Cardiac fibroblast (primary cell): ENCODE measurements around the gene ATXN1.
A peak's percentile ranks its signal among the peaks of the same experiment; 100 is the strongest.

Source experiments
- DNase-seq, 2 donors: peaks; one replicate each; pipeline versions ENCODE4 v3.0.0 to v3.0.0-alpha.2; 2010; ENCODE audit warnings: low read depth in 2 of 2
- H3K4me3 ChIP-seq, 2 donors: replicated peaks in 1 of 2; 1 replicate in 1 of 2; 2 replicates in 1 of 2; pipeline ENCODE4 v1.5.1; 2011; ENCODE audit warnings: low read depth in 2 of 2, low read length in 2 of 2, mild to moderate bottlenecking in 2 of 2, moderate library complexity in 1 of 2
- TF ChIP-seq, protein P1 (sequence below): IDR thresholded peaks from one replicate; pipeline ENCODE4 v1.5.1; 2011; ENCODE audit warnings: low read depth, mild to moderate bottlenecking, low read length, inconsistent platforms

Gene ATXN1

DNA sequence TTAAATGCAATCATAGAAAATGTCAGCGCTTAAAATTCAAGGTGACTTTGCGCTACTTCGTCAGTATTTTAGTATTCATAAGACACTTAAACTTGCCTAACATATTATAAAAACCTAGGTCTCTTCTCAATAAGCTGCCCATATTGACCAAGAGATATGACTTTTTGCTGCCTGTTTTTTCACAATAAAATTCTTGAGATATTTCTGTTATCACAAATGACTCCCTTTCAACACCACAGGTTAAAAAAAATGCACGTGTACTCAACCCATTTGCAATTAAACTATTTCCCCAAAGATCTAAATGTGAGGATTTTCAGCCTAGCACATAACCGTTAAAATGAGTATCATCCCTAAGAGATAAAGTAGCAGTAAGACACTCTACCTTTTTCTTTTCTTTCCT, 10.7 kb downstream of the ATXN1 start:
- no peak for DNase-seq
- TF ChIP-seq, protein P1, sequence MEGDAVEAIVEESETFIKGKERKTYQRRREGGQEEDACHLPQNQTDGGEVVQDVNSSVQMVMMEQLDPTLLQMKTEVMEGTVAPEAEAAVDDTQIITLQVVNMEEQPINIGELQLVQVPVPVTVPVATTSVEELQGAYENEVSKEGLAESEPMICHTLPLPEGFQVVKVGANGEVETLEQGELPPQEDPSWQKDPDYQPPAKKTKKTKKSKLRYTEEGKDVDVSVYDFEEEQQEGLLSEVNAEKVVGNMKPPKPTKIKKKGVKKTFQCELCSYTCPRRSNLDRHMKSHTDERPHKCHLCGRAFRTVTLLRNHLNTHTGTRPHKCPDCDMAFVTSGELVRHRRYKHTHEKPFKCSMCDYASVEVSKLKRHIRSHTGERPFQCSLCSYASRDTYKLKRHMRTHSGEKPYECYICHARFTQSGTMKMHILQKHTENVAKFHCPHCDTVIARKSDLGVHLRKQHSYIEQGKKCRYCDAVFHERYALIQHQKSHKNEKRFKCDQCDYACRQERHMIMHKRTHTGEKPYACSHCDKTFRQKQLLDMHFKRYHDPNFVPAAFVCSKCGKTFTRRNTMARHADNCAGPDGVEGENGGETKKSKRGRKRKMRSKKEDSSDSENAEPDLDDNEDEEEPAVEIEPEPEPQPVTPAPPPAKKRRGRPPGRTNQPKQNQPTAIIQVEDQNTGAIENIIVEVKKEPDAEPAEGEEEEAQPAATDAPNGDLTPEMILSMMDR: no peak

DNA sequence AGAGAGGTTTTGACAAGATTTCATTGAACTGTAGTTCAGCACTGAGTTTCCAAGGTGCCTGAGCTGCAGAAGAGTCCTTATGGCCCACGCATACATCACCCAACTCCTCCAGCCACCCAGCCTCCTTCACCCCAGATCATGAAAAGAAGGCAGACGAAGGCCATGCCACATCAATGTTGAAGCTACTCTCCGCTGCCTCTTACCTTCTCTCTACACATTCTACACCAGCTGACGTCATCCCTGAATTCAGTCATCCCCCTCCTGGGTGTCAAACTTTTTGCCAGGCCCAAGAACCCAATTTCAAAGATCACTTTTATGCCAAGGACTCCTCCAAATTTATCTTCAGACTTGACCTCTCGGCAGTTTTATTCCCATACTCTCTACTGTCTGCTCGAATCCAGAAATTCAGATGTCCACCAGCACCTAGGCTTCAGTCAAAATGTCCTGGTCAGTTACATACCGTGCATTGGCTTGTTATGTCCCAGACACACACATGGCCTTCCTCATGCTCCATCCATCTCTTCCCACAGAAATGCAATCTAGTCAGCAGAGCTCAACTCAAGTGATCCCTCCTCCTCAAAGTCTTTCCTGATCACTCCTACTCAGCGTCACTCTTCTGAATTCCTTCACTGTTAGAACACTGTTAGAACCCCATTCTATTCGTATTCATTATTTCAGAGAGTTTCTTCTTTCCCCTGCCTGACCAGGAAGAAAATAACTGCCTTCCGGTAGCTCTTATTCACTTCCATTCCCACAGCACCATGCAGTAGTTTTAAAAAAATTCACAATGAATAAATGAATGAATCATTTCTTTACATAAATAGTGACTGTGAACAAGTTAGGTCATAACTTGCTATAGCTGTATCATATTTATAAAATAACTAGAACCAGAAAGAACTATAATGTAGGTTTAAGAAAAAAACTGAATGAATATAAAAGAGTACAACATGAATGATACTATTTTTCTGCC, 11.5 kb downstream of the ATXN1 start:
- TF ChIP-seq, protein P1: no peak
- no peak overlapping the region for H3K4me3 ChIP-seq
- DNase-seq: peak in 1 of 2 donors; percentile 38

More for the DNA sequence above, 10.7 kb downstream of the ATXN1 start:
- no peak overlapping the region for H3K4me3 ChIP-seq

DNA sequence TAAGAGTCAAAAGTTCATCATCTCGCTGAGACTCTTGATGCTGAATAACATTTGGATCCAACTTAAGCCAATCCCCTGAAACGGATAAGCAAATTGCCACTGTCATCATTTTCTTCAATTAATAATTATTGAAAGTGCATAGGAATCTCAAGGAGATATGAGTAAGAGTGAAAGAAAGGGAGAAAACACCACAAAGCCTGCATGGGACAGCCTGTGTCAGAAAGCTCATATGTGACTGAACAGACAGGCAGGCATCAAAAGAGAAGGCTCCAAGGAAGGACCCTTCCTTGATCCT, 13.3 kb downstream of the ATXN1 start:
- no peak for DNase-seq
- TF ChIP-seq, protein P1: no peak
- no peak overlapping the region for H3K4me3 ChIP-seq

GRCh38 chr6:16747232-16748024, 13.8 kb downstream of the ATXN1 start:
- DNase-seq: peak; percentile 73 to 81
- H3K4me3 ChIP-seq: peak overlapping the region in 1 of 2 donors; percentile 5
- TF ChIP-seq, protein P1: no peak

- DNase-seq: no peak
- TF ChIP-seq, protein P1: no peak
- no peak overlapping the region for H3K4me3 ChIP-seq
Measured at GRCh38 chr6:16746812-16747211, 14.4 kb downstream of the ATXN1 start.

- H3K4me3 ChIP-seq: no peak overlapping the region
- DNase-seq: no peak
- TF ChIP-seq, protein P1: no peak
Measured at GRCh38 chr6:16746401-16746800, 14.9 kb downstream of the ATXN1 start.
